GM21723 (cell line): ENCODE measurements around the gene TMC8.
"Not testable (repeated sequence)": the region's sequence is repeated elsewhere in the genome, so short reads cannot be mapped to it uniquely, and the experiment has no call there.

Experiments used
- ATAC-seq: cut with Tn5 transposase; IDR thresholded peaks from one replicate; pipeline ENCODE4 v1.9.1; 2021; ENCODE audit warnings: mild to moderate bottlenecking, moderate library complexity; ENCODE audit not compliant: unreplicated experiment

Gene TMC8

DNA sequence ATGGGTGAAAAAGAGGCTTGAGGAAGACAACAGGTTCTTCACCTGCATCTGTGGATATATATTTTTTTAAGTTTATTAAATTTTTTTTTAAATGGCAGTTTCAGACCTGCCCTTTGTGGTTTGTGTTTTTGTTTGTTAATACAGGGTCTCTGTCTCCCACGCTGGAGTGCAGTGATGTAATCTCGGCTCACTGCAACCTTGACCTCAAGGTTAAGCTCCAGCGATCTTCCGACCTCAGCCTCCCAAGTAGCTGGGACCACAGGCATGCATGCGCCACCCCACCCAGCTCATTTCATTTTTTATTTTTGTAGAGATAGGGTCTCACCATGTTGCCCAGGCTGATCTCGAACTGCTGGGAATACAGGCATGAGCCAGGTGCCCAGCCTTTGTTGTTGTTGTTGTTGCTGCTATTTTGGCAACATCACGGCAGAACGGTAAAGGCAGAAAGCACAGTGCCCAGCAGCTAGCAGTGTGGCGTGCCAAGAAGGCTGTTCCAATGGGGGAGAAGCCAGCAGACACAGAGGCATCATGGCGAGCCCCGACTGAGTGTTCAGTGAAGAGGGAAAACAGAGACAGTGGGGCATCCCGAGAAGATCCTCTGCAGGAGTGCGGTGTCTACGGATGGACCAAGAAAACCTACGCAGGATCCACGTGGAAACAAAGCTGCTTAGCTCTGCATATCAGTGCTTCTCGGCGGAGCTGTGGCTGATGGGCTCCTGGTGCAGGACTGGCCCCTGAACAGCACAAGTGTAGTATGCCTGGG is 21.7 kb upstream of the TMC8 start:
- ATAC-seq = no peak

DNA sequence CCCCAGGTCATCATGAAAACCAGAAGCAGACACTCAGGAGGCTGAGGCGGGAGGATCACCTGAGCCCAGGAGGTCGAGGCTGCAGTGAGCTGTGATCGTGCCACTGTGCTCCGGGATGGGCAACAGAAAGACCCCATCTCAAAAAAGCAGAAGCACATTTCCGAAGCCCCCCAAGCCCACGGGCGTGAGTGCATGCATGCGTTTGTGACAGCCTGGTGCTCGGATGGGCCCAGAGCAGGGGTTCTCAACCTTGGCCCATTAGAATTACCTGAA is 21.1 kb upstream of the TMC8 start:
- no peak for ATAC-seq

DNA sequence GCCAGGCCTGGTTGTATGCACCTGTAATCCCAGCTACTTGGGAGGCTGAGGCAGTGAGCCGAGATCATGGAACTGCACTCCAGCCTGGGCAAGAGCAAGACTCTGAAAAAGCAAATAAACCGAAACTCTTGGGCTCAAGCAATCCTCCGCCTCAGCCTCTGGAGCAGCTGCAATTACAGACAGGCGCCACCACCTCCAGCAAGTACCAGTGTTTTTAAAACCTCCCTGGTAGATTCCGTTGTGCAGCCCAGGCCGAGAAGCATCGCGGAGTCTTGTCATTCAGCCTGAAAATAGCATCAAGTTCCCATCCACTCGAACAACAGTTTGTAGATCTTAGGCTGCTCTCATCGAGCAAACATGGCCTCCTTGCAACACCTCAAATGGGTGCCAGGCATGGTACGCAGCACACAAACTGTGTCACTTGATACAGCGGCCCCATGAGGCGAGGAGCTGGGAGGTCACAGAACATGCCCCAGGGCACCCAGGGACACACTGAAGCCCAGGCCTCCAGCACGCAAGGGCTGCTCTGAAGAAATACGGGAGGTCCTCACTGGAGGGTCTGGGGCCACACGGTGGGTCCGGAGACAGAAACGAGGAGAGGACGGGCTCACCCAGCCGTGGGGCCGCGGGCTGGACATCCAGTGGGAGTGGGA is 20.1 kb upstream of the TMC8 start:
- no peak for ATAC-seq

DNA sequence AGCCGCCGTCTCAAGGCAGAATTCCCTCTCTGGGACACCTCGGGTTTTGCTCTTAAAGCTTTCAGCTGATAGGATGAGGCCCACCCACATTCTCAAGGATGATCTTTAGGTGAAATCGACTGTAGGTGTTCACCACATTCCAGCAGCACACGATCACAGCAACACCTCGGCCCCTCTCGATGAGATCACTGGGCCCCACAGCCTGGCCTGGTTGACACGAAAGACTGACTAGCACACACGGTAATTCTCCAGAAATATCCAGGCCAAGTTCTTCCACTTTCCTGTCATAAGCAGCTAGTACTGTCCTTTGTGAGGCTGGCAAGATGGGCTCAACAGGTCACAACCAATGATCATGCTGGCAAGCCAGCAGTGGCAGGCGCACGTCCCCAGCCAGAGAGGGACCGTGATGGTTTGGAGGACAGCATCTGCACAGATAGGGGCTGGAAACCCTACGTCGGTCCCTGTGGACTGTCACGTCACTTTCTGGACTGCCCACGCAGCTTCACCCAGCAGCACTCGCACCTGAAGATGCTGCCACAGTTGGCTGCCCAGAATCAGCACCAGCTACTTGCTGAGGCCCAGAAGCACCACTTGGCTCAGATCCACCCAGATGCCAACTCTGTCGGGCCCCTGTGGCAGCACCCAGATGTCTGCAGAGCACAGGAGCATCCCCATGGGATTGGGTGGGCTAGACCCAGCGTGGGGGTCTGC is 19.4 kb upstream of the TMC8 start:
- no peak for ATAC-seq

DNA sequence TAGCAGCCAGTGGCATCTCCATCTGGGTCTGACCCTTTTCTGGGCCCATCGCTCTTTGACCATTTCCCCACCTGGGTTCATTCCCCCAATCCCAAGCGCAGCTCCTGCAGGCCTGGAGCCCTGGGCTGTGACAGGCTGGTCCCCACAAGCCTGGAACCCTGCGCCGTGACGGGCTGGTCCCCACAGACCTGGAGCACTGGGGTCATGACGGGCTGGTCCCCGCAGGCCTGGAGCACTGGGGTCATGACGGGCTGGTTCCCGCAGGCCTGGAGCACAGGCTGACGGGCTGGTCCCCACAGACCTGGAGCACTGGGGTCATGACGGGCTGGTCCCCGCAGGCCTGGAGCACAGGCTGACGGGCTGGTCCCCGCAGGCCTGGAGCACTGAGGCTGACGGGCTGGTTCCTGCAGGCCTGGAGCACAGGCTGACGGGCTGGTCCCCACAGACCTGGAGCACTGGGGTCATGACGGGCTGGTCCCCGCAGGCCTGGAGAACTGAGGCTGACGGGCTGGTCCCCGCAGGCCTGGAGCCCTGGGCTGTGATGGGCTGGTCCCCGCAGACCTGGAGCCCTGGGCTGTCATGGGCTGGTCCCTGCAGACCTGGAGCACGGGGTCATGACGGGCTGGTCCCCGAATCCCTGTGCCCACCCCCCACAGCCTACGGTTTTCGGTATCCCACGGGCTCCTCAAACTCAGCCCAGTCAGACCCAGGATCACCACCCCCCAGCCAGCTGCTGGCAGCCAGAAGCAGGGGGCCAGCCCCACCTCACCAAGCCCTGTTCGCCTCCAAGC is 18.6 kb upstream of the TMC8 start:
- ATAC-seq = no peak

DNA sequence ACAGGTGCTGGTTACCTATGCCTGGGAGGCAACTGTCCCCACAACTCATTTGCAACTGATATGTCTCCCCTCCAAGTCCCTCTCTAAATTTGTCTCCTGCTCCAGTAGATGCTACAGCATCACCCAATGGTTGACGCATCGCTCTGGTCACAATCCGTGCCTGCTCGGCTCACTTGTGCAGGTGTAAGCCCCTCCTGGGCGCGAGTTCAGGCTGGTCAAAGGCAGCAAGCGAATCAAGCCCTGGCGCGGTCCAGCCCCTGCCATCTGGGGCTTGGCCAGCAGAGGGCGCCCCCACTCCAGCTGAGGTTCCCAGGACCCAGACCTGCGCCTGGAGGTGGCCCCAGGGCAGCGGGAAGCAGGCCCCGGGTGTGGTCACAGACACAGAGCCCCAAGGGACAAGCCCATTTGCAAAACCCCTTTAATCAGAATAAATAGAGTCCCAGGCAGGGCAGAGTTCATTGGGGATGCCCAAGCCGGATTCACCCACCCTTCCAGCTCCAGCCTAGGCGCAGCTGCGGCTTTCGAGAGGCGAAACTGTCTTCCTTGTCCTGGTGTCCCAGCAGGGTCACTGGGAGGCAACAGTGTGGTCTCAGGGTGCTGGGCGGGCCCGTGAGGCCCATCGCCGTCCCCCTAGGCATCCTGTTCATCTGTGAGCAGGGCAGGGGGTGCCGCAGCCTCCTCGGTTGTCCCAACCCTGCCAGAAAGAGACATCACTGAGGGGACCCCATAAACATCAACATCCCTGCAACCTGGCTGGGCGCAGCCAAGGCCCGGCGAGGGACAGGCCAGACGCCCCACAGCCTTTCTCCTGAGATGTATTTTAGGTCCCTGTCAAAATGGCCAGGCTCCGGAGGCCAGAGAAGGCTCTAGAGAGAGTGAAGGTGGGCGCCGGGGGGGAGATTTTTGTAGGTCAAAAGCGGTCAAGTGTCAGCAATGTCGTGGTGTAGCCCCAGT is 17.8 kb upstream of the TMC8 start:
- peak; percentile 67 for ATAC-seq

DNA sequence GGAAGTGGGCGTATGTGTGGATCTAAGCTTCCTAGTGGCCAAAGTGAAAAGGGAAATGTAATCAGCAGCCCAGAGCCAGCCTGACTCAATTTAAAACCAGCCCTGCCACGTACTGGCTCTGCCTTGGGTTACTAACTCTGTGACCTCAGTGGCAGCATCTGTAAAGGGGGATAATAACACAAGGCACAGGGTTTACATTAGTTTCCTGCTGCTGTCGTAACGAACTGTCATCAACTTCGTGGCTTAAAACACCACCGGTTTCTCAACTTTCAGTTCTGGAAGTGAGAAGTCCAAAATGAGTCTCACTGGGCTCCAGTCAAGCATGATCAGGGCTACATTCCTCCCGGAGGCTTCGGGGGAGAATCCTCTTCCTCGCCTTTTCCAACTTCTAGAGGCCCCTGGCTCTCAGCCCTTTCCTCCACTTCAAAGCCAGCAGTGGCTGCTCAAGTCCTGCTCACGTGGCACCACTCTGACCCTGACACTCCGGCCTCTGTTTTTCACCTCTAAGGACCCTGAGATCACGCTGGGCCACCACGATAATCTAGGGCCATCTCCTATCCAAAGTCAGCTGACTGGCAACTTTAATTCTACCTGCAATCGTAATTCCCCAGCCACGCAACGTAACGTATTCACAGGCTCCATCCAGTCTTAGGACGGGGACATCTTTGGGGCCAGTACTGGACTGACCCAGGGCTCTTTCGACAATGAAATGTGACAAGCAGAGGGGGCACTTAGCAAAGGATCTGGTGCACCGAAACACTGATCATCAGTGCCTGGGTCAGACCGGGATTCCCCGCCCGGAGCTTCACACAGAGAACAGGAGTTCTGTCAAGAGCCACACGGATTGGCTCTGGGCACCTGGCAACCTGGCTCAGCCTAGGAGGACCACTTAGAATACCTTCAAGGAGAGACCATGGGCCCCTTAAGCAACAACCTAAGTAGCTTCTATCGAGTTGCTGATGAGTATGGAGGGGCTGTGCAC is 16.5 kb upstream of the TMC8 start:
- no peak for ATAC-seq

DNA sequence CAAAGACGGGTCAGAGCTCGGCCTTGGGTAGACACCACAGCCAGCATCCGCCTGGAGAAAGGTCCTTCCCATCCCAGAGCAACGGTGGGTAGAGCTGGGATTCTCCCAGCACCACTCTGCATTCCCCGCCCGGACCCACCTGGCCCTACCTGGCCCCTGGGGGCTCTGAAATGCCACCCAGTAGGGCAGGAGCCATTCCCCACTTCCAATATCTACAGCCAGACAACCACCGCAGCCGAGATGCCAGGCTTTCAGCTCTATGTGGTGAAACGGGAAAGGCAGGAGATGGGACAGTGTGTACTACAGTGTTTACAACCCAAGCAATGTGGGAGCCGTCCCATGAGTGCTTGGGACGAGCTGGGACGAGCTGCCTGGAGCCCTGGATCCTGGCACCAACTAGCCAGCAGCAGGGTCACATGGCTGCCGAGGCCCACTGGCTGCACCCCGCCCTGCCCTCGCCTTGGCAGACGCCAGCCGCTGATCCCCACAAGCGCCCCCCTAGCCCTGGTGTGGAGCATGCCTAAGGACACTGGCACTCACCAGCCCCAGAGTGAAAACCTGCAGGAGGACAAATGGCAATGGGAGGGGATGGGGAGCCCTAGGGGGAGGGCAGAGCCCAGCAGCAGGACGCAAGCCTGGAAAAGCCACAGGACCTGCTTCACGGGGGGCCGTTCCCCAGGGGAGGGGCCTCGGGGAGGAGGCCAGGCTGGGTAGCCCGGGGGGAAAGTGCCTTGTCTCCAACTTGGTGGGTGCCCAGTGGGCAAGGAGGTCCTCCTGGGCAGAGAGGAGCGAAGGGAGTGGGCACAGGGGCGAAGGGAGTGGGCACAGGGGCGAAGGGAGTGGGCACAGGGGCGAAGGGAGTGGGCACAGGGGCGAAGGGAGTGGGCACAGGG is 15.5 kb upstream of the TMC8 start:
- no peak for ATAC-seq

DNA sequence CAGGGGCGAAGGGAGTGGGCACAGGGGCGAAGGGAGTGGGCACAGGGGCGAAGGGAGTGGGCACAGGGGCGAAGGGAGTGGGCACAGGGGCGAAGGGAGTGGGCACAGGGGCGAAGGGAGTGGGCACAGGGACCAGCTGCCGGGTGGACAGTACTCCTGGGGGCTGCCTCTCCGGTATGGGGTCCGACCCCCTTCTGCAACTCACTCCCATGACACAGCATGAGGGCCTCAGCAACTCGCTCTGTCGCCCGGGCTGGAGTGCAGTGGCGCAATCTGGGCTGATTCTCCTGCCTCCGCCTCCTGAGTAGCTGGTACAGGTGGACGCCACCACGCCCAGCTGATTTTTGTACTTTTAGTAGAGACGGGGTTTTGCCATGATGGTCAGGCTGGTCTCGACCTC is 14.8 kb upstream of the TMC8 start:
- ATAC-seq = not testable (repeated sequence)

DNA sequence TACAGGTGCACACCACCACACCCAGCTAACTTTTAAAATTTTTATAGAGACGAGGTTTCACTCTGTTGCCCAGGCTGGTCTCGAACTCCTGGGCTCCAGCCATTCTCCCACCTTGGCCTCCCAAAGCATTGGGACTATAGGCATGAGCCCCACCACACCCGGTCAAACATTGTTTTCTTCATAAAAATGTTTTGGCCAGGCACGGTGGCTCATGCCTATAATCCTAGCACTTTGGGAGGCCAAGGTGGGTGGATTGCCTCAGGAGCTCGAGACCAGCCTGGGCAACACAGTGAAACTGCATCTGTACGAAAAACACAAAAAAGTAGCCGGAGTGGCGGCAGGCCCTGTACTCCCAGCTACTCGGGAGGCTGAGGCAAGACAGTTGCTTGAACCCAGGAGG is 14.2 kb upstream of the TMC8 start:
- no peak for ATAC-seq

DNA sequence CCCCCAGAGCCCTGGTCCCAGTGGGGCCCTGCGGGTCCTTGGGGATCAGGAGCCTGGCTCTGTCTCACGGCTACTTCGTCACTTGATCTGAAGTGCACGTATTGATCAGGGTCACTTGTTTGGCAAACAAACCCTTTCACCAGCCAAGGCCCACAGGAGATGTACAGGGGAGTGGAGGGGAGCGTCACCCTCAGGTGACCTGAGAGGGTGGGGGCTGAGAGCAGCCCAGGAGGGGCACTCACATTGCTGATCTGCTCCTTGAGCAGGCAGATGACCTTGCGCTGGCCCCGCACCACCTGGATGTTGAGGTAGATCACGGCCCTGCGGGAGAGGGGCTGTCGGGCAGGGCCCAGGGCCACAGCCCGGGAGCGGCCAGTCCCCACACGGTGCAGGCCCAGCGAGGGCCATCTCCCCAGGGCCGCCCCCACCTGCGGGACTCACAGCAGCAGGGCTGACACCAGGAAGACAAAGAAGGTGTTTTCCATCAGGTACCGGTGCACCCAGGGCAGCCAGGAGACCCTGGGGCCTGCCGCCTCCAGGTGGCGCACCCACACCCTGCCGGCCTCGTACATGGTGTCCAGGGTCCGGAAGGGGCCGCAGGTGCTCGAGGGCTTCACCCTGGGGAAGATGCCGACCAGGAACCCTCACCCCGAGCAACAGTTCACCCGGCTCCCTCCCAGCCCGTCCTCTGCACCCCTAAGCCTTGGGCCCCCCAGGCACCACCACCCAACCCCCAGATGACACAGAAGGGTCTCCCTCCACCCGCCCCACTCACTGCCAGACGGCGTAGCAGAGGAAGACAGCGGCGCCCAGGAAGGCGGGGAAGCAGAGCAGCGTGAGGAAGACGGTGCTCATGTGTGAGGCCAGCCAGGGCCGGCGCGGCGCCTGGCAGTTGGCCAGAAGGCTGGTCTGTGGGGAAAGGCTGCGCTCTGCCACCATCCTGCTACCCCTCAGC is 13.3 kb upstream of the TMC8 start:
- no peak for ATAC-seq

DNA sequence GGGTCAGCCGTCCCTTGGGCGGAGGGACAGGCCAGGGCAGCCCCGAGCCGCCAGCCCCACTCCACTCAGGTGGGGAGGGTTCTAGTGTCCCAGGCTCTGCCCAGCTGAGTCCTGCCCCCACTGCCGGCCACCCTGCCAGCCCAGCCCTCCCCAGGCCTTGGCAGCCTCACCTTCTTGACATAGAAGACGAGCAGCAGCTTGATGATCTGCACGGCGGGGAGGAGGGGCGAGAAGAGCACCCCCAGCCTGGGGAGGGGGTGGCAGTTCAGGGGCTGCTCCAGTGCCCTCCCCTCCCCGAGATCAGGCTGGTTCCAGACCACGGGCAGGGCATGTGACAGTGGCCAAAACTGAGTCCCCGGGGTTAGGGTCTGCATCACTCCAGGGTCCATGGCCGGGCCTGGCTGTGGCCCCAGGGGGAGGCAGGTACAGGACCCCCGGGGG is 11.8 kb upstream of the TMC8 start:
- ATAC-seq = no peak

DNA sequence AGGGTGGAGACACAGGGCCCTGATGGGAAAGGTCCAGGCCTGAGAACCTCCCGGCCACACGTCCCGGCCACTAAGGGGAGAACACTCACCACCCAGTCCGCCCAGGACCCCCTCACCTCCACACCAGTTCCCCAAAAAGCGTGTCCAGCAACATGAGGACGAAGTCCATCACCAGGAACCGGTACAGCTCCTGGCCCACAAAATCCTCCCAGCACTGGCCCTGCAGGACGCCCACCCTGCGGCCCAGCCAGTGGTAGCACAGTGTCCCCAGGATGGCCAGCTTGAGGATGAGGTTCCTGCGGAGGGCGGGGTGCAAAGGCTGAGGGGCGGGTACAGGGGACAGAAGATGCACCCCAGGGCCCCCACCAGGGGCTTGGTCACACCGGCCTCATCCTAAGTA is 10.0 kb upstream of the TMC8 start:
- ATAC-seq = no peak

DNA sequence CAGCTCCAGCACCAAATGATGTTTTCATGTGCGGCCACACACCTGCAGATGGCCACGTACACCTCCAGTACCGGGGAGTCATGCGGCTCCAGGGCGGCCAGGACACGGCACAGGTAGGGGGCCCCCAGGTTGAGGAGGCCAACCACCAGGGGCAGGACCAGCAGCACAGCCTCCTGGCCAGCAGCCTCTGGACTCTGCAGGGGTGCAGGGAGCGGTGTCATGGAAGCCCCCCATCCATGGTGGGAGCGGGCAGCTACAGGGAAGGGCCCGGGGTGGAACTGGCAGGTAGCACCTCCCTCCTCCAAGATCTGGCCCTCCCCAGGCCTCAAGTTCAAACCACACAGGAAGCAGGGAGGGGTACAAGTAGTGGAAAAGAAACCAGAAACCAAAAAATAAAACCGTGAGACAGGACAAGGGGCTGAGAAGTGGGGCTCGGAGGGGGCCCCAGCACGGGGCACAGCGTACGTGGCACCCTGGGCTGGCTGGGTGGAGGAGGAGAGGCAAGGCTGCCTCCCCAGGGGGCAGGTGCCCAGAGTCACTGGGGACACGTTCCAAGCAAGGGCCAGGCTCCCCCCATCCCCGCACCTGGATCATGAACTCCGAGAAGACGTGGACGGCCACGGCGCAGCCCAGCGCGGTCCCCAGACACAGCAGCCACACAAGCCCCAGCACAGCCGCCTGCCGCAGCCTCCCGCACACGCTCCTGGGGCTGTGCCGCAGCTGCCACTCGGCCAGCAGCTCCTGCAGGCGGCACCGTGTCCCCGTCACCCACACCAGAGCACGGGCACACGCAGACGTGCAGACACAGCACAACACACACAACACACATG is 9.4 kb upstream of the TMC8 start:
- no peak for ATAC-seq

DNA sequence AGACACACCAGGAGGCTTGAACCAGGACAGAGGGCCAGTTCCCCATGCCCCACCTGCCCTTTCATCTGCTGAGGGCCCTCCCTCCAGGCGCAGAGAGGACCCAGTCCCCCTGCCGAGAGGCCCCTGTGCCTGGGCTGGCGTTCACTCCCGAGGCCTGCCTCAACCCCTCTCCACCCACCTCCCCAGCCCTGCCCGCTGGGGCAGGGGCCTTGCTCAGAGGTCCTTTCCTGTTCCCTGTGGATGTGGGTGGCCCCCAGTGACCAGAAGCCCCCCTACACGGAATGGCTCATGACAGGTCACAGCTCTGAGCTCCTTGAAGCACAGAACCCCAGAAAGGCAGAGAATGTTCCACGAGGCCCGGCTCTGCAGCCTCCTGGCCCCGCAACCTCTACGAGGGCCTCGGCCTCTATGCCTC is 8.8 kb upstream of the TMC8 start:
- ATAC-seq = no peak
